DND-41 (cell line): ENCODE results near the gene CYBA.

Experiments used
- EZH2 ChIP-seq: IDR thresholded peaks from 3 replicates; pipeline ENCODE4 v1.6.1; 2012; ENCODE audit warnings: borderline replicate concordance, low read depth, mild to moderate bottlenecking, moderate library complexity, low read length, inconsistent platforms; ENCODE audit not compliant: severe bottlenecking
- TF ChIP-seq, protein P1 (sequence below): IDR thresholded peaks from 2 replicates; pipeline ENCODE4 v1.5.1; 2012; ENCODE audit warnings: borderline replicate concordance, low read length, moderate library complexity, mild to moderate bottlenecking; ENCODE audit not compliant: poor library complexity, severe bottlenecking; ENCODE audit errors: extremely low read depth

DNA sequence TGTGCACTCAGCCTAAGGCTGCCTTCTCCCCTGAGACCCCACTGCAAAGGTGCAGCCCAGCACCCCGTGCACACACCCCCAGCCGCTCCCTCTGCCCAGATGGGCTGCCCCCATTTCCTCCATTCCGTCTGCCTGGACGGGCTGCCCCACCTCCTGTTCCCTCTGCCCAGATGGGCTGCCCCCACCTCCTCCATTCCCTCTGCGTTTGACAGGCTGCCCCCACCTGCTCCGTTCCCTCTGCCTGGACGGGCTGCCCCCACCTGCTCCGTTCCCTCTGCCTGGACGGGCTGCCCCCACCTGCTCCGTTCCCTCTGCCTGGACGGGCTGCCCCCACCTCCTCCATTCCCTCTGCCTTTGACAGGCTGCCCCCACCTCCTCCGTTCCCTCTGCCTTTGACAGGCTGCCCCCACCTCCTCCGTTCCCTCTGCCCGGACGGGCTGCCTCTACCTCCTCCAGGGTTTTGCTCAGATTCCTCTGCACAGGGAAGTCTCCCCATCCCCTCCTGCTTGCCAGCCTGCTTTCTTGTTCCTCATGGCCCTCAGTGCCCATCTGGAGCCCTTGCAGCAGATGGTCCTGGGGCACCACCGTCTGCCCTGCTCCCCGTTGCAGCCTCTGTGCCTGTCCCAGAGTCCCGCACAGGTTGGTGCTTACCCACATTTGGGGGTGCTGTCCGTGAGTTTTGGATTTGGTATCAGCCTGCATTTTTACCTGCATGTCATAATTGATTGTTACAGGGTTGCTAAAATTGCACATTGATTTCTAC lies 35.9 kb downstream of the CYBA start:
- TF ChIP-seq, protein P1, sequence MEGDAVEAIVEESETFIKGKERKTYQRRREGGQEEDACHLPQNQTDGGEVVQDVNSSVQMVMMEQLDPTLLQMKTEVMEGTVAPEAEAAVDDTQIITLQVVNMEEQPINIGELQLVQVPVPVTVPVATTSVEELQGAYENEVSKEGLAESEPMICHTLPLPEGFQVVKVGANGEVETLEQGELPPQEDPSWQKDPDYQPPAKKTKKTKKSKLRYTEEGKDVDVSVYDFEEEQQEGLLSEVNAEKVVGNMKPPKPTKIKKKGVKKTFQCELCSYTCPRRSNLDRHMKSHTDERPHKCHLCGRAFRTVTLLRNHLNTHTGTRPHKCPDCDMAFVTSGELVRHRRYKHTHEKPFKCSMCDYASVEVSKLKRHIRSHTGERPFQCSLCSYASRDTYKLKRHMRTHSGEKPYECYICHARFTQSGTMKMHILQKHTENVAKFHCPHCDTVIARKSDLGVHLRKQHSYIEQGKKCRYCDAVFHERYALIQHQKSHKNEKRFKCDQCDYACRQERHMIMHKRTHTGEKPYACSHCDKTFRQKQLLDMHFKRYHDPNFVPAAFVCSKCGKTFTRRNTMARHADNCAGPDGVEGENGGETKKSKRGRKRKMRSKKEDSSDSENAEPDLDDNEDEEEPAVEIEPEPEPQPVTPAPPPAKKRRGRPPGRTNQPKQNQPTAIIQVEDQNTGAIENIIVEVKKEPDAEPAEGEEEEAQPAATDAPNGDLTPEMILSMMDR, result no peak
- no peak for TF ChIP-seq EZH2
